Measurements from ENCODE around the gene TPRX1. TPM values are rescaled to one million over a fixed set of nuclear protein-coding genes. Genes with fewer than 3 reads are reported as not detected.

The TPRX1 gene, protein sequence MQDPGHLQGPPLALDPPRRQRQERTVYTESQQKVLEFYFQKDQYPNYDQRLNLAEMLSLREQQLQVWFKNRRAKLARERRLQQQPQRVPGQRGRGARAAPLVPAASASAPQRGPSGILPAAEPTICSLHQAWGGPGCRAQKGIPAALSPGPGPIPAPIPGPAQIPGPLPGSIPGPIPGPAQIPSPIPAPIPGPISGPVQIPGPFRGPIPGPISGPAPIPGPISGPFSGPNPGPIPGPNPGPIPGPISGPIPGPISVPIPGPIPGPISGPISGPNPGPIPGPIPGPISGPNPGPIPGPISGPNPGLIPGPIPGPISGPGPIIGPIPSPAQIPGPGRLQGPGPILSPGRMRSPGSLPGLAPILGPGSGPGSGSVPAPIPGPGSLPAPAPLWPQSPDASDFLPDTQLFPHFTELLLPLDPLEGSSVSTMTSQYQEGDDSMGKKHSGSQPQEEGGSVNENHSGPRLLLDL
- not detected for total RNA-seq

GRCh38 chr19:47804451-47804850 is at the start of gene TPRX1:
Gene TPRX1 (minus strand): TSS chr19:47804551. CDS start chr19:47804539, 12 bp downstream.

DNA sequence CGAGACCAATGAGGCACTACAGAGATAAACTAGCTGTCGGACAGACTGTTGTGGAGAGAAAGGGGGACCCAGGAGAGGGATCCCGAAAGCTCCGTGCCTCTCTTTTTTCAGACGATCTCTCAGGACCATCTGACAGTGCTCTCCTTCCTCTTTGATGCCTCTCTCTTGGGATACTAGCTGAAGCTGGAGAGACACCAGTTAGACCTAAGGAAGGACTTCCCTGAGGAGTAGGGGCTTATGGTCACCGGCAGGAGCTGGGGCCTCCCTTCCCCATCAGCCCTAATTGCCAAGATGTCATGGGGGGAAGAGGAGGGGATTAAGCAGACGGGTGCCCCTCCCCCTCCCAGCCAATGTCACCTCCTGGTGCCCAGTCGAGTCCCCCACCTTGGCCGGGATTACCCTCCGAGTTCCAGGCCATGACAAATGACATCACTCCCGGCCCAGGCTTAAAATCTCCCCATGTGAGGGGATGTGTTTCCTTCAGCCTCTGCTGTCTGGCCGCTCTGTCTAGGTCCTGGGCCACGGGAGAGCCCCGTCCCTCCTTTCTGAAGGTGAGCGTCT is 17.2 kb upstream of the TPRX1 start, which contains the start of gene CRX:
Gene CRX, plus strand, starts transcription at position 478 of the 561 bp plus-strand sequence. CDS start 12,507 bp downstream, outside the sequence.

GRCh38 chr19:47778049-47778953 is 26.1 kb downstream of the TPRX1 start, which contains the start of gene SELENOW:
Gene SELENOW (plus strand): TSS chr19:47778703. CDS start chr19:47778786, 83 bp downstream.

Small RNAs within 50 kb of the gene (small RNA-seq; reads per million reads assigned to genes)
- gene AC008745.1 (ENCODE audit: low replicate concordance) (not detected), gene SNORD23 (ENCODE audit: low replicate concordance) (not detected)

Other genes with a start within 250 kb of the TPRX1 start
- under 0.01 TPM for gene ZNF541, start 231.4 kb downstream of the TPRX1 start, total RNA-seq
- 12.8 TPM for gene BICRA, start 195.4 kb downstream of the TPRX1 start, total RNA-seq
- 1.3 TPM for gene EHD2, start 91.1 kb downstream of the TPRX1 start, total RNA-seq
- 55.1 TPM for gene NOP53, start 59.0 kb downstream of the TPRX1 start, total RNA-seq
- 191 TPM for gene SELENOW, start 25.8 kb downstream of the TPRX1 start, total RNA-seq
- not detected for gene CRX, start 17.4 kb upstream of the TPRX1 start, total RNA-seq
- gene TPRX2, start 54.7 kb upstream of the TPRX1 start, total RNA-seq = not detected
- gene SULT2A1, start 81.8 kb upstream of the TPRX1 start, total RNA-seq = not detected
- gene BSPH1, start 187.6 kb upstream of the TPRX1 start, total RNA-seq = not detected
- gene ELSPBP1, start 190.1 kb upstream of the TPRX1 start, total RNA-seq = not detected
- not detected for gene CABP5, start 239.5 kb upstream of the TPRX1 start, total RNA-seq

Data from parietal lobe (tissue), 2 donors.